H1 (cell line): ENCODE results near the gene SFMBT2. TPM values are rescaled to one million over a fixed set of nuclear protein-coding genes. Genes with fewer than 3 reads are reported as not detected.

Experiments used
- CTCF ChIA-PET: fragments of 300-600 bp; sonication (Branson Sonifier 250); formaldehyde crosslinking; loops from one replicate; lab custom pipeline; 2021; ENCODE audit not compliant: partially characterized antibody; lab: Charles Lee
- POLR2A ChIA-PET: fragments of 300-600 bp; sonication (Branson Sonifier 250); formaldehyde crosslinking; loops from one replicate; lab custom pipeline; 2021; ENCODE audit warnings: inconsistent platforms; ENCODE audit not compliant: partially characterized antibody; lab: Charles Lee
- DNase-seq, 2 experiments: peaks; one replicate each; pipeline versions ENCODE4 v3.0.0 to v3.0.0-alpha.2; 2010 to 2022; ENCODE audit warnings: low spot score in 2 of 2, low read depth in 1 of 2, mixed read lengths in 1 of 2
- FAIRE-seq: peaks from 2 replicates; lab custom pipeline; 2011; peaks lifted over from hg19 to GRCh38; lab: Jason Lieb, UNC
- H2AFZ ChIP-seq: 2 replicates; pipeline ENCODE4 v1.8.1; 2012; ENCODE audit warnings: low read length, inconsistent platforms
- H2AK5ac ChIP-seq: 2 replicates; pipeline ENCODE4 v1.6.1; 2013; ENCODE audit warnings: low read depth, low read length
- H2BK120ac ChIP-seq: replicated peaks from 2 replicates; pipeline ENCODE3; 2013; ENCODE audit warnings: low read depth, low read length, inconsistent platforms
- H2BK12ac ChIP-seq: 2 replicates; pipeline ENCODE4 v1.6.1; 2013; ENCODE audit warnings: low read depth, low read length
- H2BK15ac ChIP-seq: 2 replicates; pipeline ENCODE4 v1.6.1; 2013; ENCODE audit warnings: low read length
- H2BK20ac ChIP-seq: 2 replicates; pipeline ENCODE4 v1.6.1; 2013; ENCODE audit warnings: low read length
- H2BK5ac ChIP-seq: 2 replicates; pipeline ENCODE4 v1.6.1; 2013; ENCODE audit warnings: low read depth, low read length
- H3K14ac ChIP-seq: 2 replicates; pipeline ENCODE4 v1.6.1; 2013; ENCODE audit warnings: inconsistent platforms; ENCODE audit not compliant: insufficient read length
- H3K18ac ChIP-seq: 2 replicates; pipeline ENCODE4 v1.6.1; 2013; ENCODE audit warnings: low read length; ENCODE audit errors: extremely low read depth
- H3K23ac ChIP-seq: 2 replicates; pipeline ENCODE4 v1.6.1; 2013; ENCODE audit warnings: inconsistent platforms; ENCODE audit not compliant: insufficient read length
- H3K23me2 ChIP-seq: 2 replicates; pipeline ENCODE4 v1.6.1; 2013; ENCODE audit warnings: low read depth, low read length
- H3K27ac ChIP-seq: 2 replicates; pipeline ENCODE4 v1.6.1; 2011; ENCODE audit warnings: low read depth, low read length, inconsistent platforms
- H3K27me3 ChIP-seq, 4 experiments: replicated peaks in 1 of 4; 1 replicate in 1 of 4; 2 replicates in 3 of 4; pipeline versions ENCODE4 v1.6.1 to v1.8.1; 2011 to 2013; ENCODE audit warnings: low read length in 3 of 4, mild to moderate bottlenecking in 3 of 4, inconsistent platforms in 2 of 4, mixed read lengths in 2 of 4, moderate library complexity in 1 of 4; ENCODE audit not compliant: control insufficient read depth in 3 of 4, insufficient read depth in 3 of 4; ENCODE audit errors: extremely low read depth in 1 of 4
- H3K36me3 ChIP-seq, 4 experiments: 2 replicates each; pipeline versions ENCODE4 v1.6.1 to v1.8.1; 2011 to 2013; ENCODE audit warnings: mild to moderate bottlenecking in 4 of 4, low read length in 3 of 4, moderate library complexity in 2 of 4, control low read depth in 1 of 4, inconsistent platforms in 1 of 4; ENCODE audit not compliant: insufficient read depth in 4 of 4, control insufficient read depth in 2 of 4
- H3K4ac ChIP-seq: replicated peaks from 2 replicates; pipeline ENCODE3; 2013; ENCODE audit warnings: low read length, low read depth, mixed read lengths, inconsistent platforms; ENCODE audit not compliant: insufficient read length
- H3K4me1 ChIP-seq, 4 experiments: replicated peaks in 1 of 4; 1 replicate in 1 of 4; 2 replicates in 3 of 4; pipeline versions ENCODE4 v1.6.1 to v1.8.1; 2011 to 2013; ENCODE audit warnings: low read length in 3 of 4, inconsistent platforms in 2 of 4, mixed read lengths in 1 of 4; ENCODE audit not compliant: insufficient read depth in 4 of 4, control insufficient read depth in 3 of 4
- H3K4me2 ChIP-seq, 2 experiments: 2 replicates each; pipeline versions ENCODE4 v1.6.1 to v1.8.1; 2011 to 2013; ENCODE audit warnings: low read depth in 2 of 2, low read length in 2 of 2, control low read depth in 1 of 2, inconsistent platforms in 1 of 2, mild to moderate bottlenecking in 1 of 2; ENCODE audit not compliant: insufficient read depth in 1 of 2
- H3K4me3 ChIP-seq, 4 experiments: fragments of 200-600, 300-600 bp in 1 of 4; sonication (generic), shearing (Covaris generic), sonication (Bioruptor Twin) in 1 of 4; 2 replicates each; pipeline versions ENCODE4 v1.5.1 to v1.8.1; 2011 to 2016; ENCODE audit warnings: low read length in 4 of 4, low read depth in 3 of 4, control low read depth in 2 of 4, inconsistent platforms in 2 of 4, mild to moderate bottlenecking in 2 of 4, mixed read lengths in 1 of 4, moderate library complexity in 1 of 4; ENCODE audit not compliant: insufficient read depth in 2 of 4; ENCODE audit errors: extremely low read depth in 1 of 4
- H3K56ac ChIP-seq: replicated peaks from 2 replicates; pipeline ENCODE3; 2013; ENCODE audit warnings: low read depth, mild to moderate bottlenecking, mixed read lengths, low read length, inconsistent platforms; ENCODE audit not compliant: insufficient read length
- H3K79me1 ChIP-seq: 2 replicates; pipeline ENCODE4 v1.6.1; 2013; ENCODE audit warnings: low read depth, low read length, control low read depth
- H3K79me2 ChIP-seq, 2 experiments: 2 replicates each; pipeline versions ENCODE4 v1.6.1 to v1.8.1; 2012 to 2013; ENCODE audit warnings: low read length in 2 of 2, mild to moderate bottlenecking in 2 of 2, inconsistent platforms in 1 of 2; ENCODE audit not compliant: insufficient read depth in 2 of 2, control insufficient read depth in 1 of 2
- H3K9ac ChIP-seq, 4 experiments: replicated peaks in 1 of 4; 1 replicate in 1 of 4; 2 replicates in 3 of 4; pipeline versions ENCODE4 v1.6.1 to v1.8.1; 2011 to 2013; ENCODE audit warnings: low read depth in 3 of 4, low read length in 3 of 4, control low read depth in 2 of 4, mild to moderate bottlenecking in 2 of 4, moderate library complexity in 2 of 4, inconsistent platforms in 1 of 4; ENCODE audit errors: extremely low read depth in 1 of 4
- H3K9me3 ChIP-seq, 2 experiments: 2 replicates each; pipeline versions ENCODE4 v1.6.1 to v1.8.1; 2012 to 2013; ENCODE audit warnings: mild to moderate bottlenecking in 2 of 2, moderate library complexity in 2 of 2, control low read depth in 1 of 2, inconsistent platforms in 1 of 2, low read depth in 1 of 2, low read length in 1 of 2, mixed read lengths in 1 of 2; ENCODE audit not compliant: insufficient read depth in 2 of 2
- H4K20me1 ChIP-seq, 2 experiments: replicated peaks in 1 of 2; 2 replicates each; pipeline versions ENCODE3 to v1.8.1; 2011 to 2013; ENCODE audit warnings: inconsistent platforms in 2 of 2, low read length in 2 of 2, mild to moderate bottlenecking in 1 of 2; ENCODE audit not compliant: insufficient read depth in 2 of 2, control insufficient read depth in 1 of 2
- H4K5ac ChIP-seq: 2 replicates; pipeline ENCODE4 v1.6.1; 2013; ENCODE audit warnings: low read length, low read depth, mixed read lengths, inconsistent platforms; ENCODE audit not compliant: insufficient read length
- H4K8ac ChIP-seq: 2 replicates; pipeline ENCODE4 v1.8.0; 2013; ENCODE audit warnings: mild to moderate bottlenecking, moderate library complexity, low read length, inconsistent platforms; ENCODE audit not compliant: insufficient read depth; ENCODE audit errors: extremely low read depth
- H4K91ac ChIP-seq: replicated peaks from 2 replicates; pipeline ENCODE3; 2013; ENCODE audit warnings: low read length, mixed read lengths, inconsistent platforms; ENCODE audit not compliant: insufficient read length
- CREB1 ChIP-seq: IDR thresholded peaks from 2 replicates; pipeline ENCODE4 v1.6.1; 2012; ENCODE audit warnings: inconsistent platforms
- RBBP5 ChIP-seq: IDR thresholded peaks from 2 replicates; pipeline ENCODE4 v1.7.1; 2012; ENCODE audit warnings: low read depth, mild to moderate bottlenecking, inconsistent platforms, low read length, moderate library complexity, borderline replicate concordance
- SIN3A ChIP-seq, 2 experiments: IDR thresholded peaks in 1 of 2; conservative IDR thresholded peaks in 1 of 2; 2 replicates each; pipeline ENCODE4 v1.6.1; 2011 to 2012; ENCODE audit warnings: low read length in 2 of 2, improper control_type of control experiment in 1 of 2, low read depth in 1 of 2, mild to moderate bottlenecking in 1 of 2
- SRF ChIP-seq: IDR thresholded peaks from 2 replicates; pipeline ENCODE4 v1.6.1; 2011; ENCODE audit warnings: mild to moderate bottlenecking, low read depth, low read length, moderate library complexity
- ZNF274 ChIP-seq: IDR thresholded peaks from 2 replicates; pipeline ENCODE4 v1.7.0; 2012; ENCODE audit warnings: low read length, borderline replicate concordance; ENCODE audit errors: extremely low read depth
- WGBS, 2 experiments: shearing (Covaris generic) in 1 of 2; methylation state at CpG; one replicate each; pipeline versions ENCODE4 v1.1.6 to v1.1.7; 2013 to 2015; ENCODE audit warnings: low lambda C conversion rate in 2 of 2, mixed read lengths in 2 of 2, inconsistent platforms in 1 of 2, low coverage in 1 of 2, missing lambda C conversion rate in 1 of 2; ENCODE audit not compliant: insufficient replicate concordance in 2 of 2, insufficient coverage in 1 of 2, insufficient read length in 1 of 2; ENCODE audit errors: extremely low coverage in 1 of 2, missing lambda C conversion rate in 1 of 2; 5-methylcytosine and 5-hydroxymethylcytosine counted together
- polyA plus RNA-seq, 7 experiments: library from polyadenylated mRNA; depleted of rRNA in 3 of 7; stranded (reverse) in 5 of 7; unstranded in 2 of 7; fragments of >200 nt in 5 of 7; fragments of 200-250 nt in 2 of 7; gene quantifications; 1 replicate in 5 of 7; 2 replicates in 1 of 7; 4 replicates in 1 of 7; pipeline versions ENCODE4 v1.2.1 to v1.2.3, GENCODE V29; 2011 to 2013; ENCODE audit warnings: missing spikeins in 2 of 7, mixed read lengths in 2 of 7
- total RNA-seq: library from RNA; stranded (reverse); fragmentation: NEBNext Ultra II Directional; extraction: Animal tissue kit (Norgen Biotek cat#: 25700); gene quantifications from 2 replicates; pipeline ENCODE4 v1.2.1, GENCODE V29; 2021

The SFMBT2 gene
- total and polyA plus RNA-seq, 2 of the 8 experiments (the other 6 are each of a cell fraction or from before 2014, with no cell fraction given), result 2.9 to 11.0 TPM

GRCh38 chr10:7272008-7272407 is 138.8 kb downstream of the SFMBT2 start:
- ChIA-PET CTCF (interaction anchor here (0.8 to 1.4 kb wide), 3 partner anchors 10 to 217 kb away, joined by 3 to 5 read pairs (median 4); no protein-coding TSS in a partner anchor), POLR2A (no interaction called here)
- H3K56ac ChIP-seq, result no peak overlapping the region
- no peak for DNase-seq
- no peaks in the 10 kb centered on the region for H3K36me3 ChIP-seq
- no peaks in the 10 kb centered on the region; a peak in 1 of 7 replicates for H3K4me1 ChIP-seq
- H3K27me3 ChIP-seq, result no peaks in the 10 kb centered on the region
- H3K4me3 ChIP-seq, result no peak overlapping the region
- no peak overlapping the region for H2AK5ac ChIP-seq
- H2AFZ ChIP-seq, result no peak overlapping the region
- H4K5ac ChIP-seq, result no peak overlapping the region
- no peak overlapping the region for H4K8ac ChIP-seq
- 94% methylated on average over 4 of the region's 4 CpGs; no CpG with 5 or more reads in 1 of the 2 experiments for WGBS, 2 experiments
- H3K4ac ChIP-seq, result no peak overlapping the region
- H3K79me1 ChIP-seq, result no peaks in the 10 kb centered on the region
- H3K79me2 ChIP-seq, result no peaks in the 10 kb centered on the region
- H3K23me2 ChIP-seq, result no peaks in the 10 kb centered on the region; the same call in 1 of the 2 replicates
- FAIRE-seq, result no peak
- H3K4me2 ChIP-seq, result no peak overlapping the region
- H4K91ac ChIP-seq, result no peak overlapping the region
- no peak overlapping the region for H3K18ac ChIP-seq
- H2BK20ac ChIP-seq, result no peak overlapping the region
- TF ChIP-seq RBBP5 (no peak), ZNF274 (no peak), CREB1 (no peak), SIN3A (conservative IDR thresholded peaks at IDR 0.05 in 1 of 2, IDR thresholded peaks at IDR 0.05 in 1 of 2; ENCODE audit: low read depth in 1 of 2, low read length in 2 of 2) (no peak), SRF (no peak)
- no peak overlapping the region for H3K23ac ChIP-seq
- H3K14ac ChIP-seq, result no peak overlapping the region
- no peaks in the 10 kb centered on the region for H3K9me3 ChIP-seq
- H4K20me1 ChIP-seq, result no peaks in the 10 kb centered on the region
- no peak overlapping the region for H2BK12ac ChIP-seq
- no peak overlapping the region for H2BK15ac ChIP-seq
- no peak overlapping the region for H2BK5ac ChIP-seq
- H3K27ac ChIP-seq, result no peak overlapping the region
- no peak overlapping the region for H3K9ac ChIP-seq
- H2BK120ac ChIP-seq, result no peak overlapping the region
